Heart left ventricle (tissue), 16 donors: ENCODE results near the gene RBM41. TPM values are rescaled to one million over a fixed set of nuclear protein-coding genes. Genes with fewer than 3 reads are reported as not detected.

Source experiments
- ATAC-seq, 4 donors: fragments of 200-7000 bp; cut with Tn5 transposase; one replicate each; pipeline ENCODE4 v1.9.1; 2020 to 2022; ENCODE audit warnings: moderate library complexity in 4 of 4, mild to moderate bottlenecking in 3 of 4, moderate number of reproducible peaks in 1 of 4
- DNase-seq, 5 donors: peaks; one replicate each; pipeline ENCODE4 v3.0.0-alpha.2; 2020
- H3K27ac ChIP-seq, 12 donors: fragments of 200-600 bp; sonication (generic) in 4 of 12; one replicate each; pipeline versions ENCODE4 v1.5.0 to v1.8.0; 2016 to 2022; ENCODE audit warnings: mild to moderate bottlenecking in 2 of 12
- H3K27me3 ChIP-seq, 9 donors: fragments of 200-600 bp; sonication (generic) in 2 of 9; one replicate each; pipeline versions ENCODE4 v1.5.1 to v1.8.0; 2016 to 2022; ENCODE audit warnings: mild to moderate bottlenecking in 3 of 9
- H3K36me3 ChIP-seq, 9 donors: fragments of 200-600 bp; sonication (generic) in 2 of 9; one replicate each; pipeline versions ENCODE4 v1.5.0 to v1.8.0; 2018 to 2022; ENCODE audit warnings: mild to moderate bottlenecking in 2 of 9
- H3K4me1 ChIP-seq, 12 donors: fragments of 200-600 bp; sonication (generic) in 4 of 12; one replicate each; pipeline versions ENCODE4 v1.5.0 to v1.8.0; 2016 to 2022; ENCODE audit warnings: mild to moderate bottlenecking in 3 of 12
- H3K4me3 ChIP-seq, 12 donors: fragments of 200-600 bp; sonication (generic) in 4 of 12; one replicate each; pipeline versions ENCODE4 v1.5.0 to v1.8.0; 2017 to 2022; ENCODE audit warnings: mild to moderate bottlenecking in 9 of 12, moderate library complexity in 4 of 12
- H3K9me3 ChIP-seq, 12 donors: fragments of 200-600 bp; sonication (generic) in 4 of 12; one replicate each; pipeline versions ENCODE4 v1.5.0 to v1.8.0; 2016 to 2022; ENCODE audit warnings: mild to moderate bottlenecking in 1 of 12
- CTCF ChIP-seq, 12 donors: fragments of 200-600 bp; sonication (generic) in 4 of 12; IDR thresholded peaks; one replicate each; pipeline versions ENCODE4 v1.5.0 to v1.8.0; 2018 to 2022; ENCODE audit warnings: antibody characterized with exemption in 12 of 12, mild to moderate bottlenecking in 5 of 12
- POLR2A ChIP-seq, 2 donors: fragments of 450-650 bp; IDR thresholded peaks; one replicate each; pipeline ENCODE4 v1.6.1; 2017; ENCODE audit warnings: antibody characterized with exemption in 2 of 2, mild to moderate bottlenecking in 2 of 2, moderate library complexity in 2 of 2
- WGBS, 4 donors: extraction: QIAGEN DNeasy Blood & Tissue Kit in 2 of 4; methylation state at CpG; one replicate each; pipeline versions ENCODE4 v1.1.5 to v1.1.7; 2013 to 2018; 5-methylcytosine and 5-hydroxymethylcytosine counted together
- intact Hi-C, 10 donors: fragments of 100-400 bp; cut with DNase I; formaldehyde crosslinking; loops; one replicate each; pipeline versions ENCODE4 v1.11.1 to v1.14.2; 2022
- polyA plus RNA-seq, 2 donors: library from polyadenylated mRNA; stranded (reverse); fragments of 200-250 nt; gene quantifications; one replicate each; pipeline ENCODE4 v1.2.3, GENCODE V29; 2013
- total RNA-seq, 9 donors: library from RNA; depleted of rRNA in 2 of 9; stranded (reverse); fragments of >200 nt in 2 of 9; fragmentation: NEBNext Ultra II Directional in 3 of 9; extraction: Animal tissue kit (Norgen Biotek cat#: 25700) in 3 of 9; gene quantifications; one replicate each; pipeline versions ENCODE4 v1.1.0 to v1.2.4, GENCODE V29; 2016 to 2023
- donor health status: ischemic (EF 13 %, LVEDD 7.1; RV severe dilation, severe dysfunction).
- donor health status: healthy with polysubstance abuse.
- donor health status: DM: no; HTN: yes; CAD: no.
- donor health status: DM: no; HTN: no; CAD: no.
- donor health status: ischemic (EF 25% LVEDD 6.9; RV normal size, moderate dysfunction).
- donor health status: ischemic (EF 25% LVEDD 5.7; RV mildly dilated, moderate dysfunction).
- donor health status: healthy.
- donor health status: DM: yes; HTN: yes; CAD: no.
- donor health status: ischemic (EF 35%, LVEDD 5.7; RV mildly dilated, moderate dysfunction).
- donor health status: nonischemic (EF 11% LVEDD 7.7; RV severe dilation, severe dysfunction).
- donor health status: DM: yes; HTN: yes; CAD: no.
- donor health status: PGD.
- donor health status: ischemic (EF 29% LVEDD 5.4; RV normal size, mild dysfunction).
- donor health status: nonischemic (EF 23%, LVEDD 6.1; RV moderate dilation, normal function).

Gene RBM41
- total and polyA plus RNA-seq, 11 donors = 3.6 to 17.7 (median 11.9) TPM

GRCh38 chrX:107050195-107050709 lies 68.4 kb downstream of the RBM41 start:
- ATAC-seq = no peak

DNA sequence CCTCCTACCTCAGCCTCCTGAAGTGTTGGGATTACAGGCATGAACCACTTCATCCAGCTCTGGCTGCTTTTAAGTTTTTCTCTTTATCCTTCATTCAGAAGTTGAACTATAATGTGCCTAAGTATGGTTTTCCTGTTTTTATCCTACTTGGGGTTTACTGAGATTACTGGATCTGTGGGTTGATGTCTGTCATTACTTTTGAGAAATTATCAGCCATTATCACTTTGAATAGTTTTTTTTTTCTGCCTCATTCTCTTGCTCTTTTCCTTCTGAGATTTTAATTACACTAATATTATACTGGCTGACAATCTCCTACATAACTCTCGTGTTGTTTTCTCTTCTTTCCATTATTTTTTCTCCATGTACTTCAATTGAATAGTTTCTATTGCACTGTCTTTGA lies 71.0 kb downstream of the RBM41 start:
- H3K27me3 ChIP-seq = peaks cover 0 to 28% (median 0%) of the 10 kb centered on the region in 9 donors
- no peak overlapping the region for H3K27ac ChIP-seq
- H3K4me1 ChIP-seq = no peaks in the 10 kb centered on the region
- DNase-seq (no peak), ATAC-seq (no peak)
- TF ChIP-seq CTCF (IDR thresholded peaks at IDR 0.05) (no peak), POLR2A (IDR thresholded peaks at IDR 0.05) (no peak)
- H3K36me3 ChIP-seq = no peaks in the 10 kb centered on the region
- WGBS, 4 donors = 37 to 62% (median 44%) methylated on average over 1 of the region's 1 CpG
- no peaks in the 10 kb centered on the region for H3K9me3 ChIP-seq
- intact Hi-C loops = no loop called here
- no peak overlapping the region for H3K4me3 ChIP-seq

More at GRCh38 chrX:107050195-107050709, 68.4 kb downstream of the RBM41 start:
- peaks cover 0 to 6% (median 0%) of the 10 kb centered on the region in 12 donors for H3K9me3 ChIP-seq
- no peak overlapping the region for H3K4me3 ChIP-seq
- H3K4me1 ChIP-seq = no peaks in the 10 kb centered on the region
- no peaks in the 10 kb centered on the region for H3K36me3 ChIP-seq
- intact Hi-C loops = no loop called here
- no peak overlapping the region for H3K27ac ChIP-seq
- no peak for TF ChIP-seq POLR2A (IDR thresholded peaks at IDR 0.05)
- TF ChIP-seq CTCF (IDR thresholded peaks at IDR 0.05) = no peak
- WGBS, 4 donors = 54 to 68% (median 64%) methylated on average over 6 of the region's 6 CpGs
- peaks cover 0 to 28% (median 0%) of the 10 kb centered on the region in 9 donors for H3K27me3 ChIP-seq
- no peak for DNase-seq

DNA sequence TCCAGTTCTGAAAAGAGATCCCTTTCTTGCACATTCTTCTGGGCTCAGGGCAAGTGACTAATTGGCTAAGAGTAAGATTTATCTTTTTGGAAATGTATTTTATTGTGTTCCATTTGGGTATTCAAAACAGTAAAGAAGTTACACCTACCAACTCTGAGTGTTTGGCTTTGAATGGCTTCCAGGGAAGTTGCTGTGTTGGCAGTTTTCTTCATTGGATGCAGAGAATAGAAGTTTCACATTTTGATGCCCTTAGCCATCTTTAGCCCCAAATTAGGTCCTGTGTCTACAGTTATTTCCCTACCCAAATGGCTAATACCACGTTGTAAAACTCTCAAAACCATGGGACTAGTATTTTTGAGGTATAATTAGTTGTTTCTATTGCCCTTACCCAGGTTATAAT lies 88.9 kb downstream of the RBM41 start:
- H3K27me3 ChIP-seq = peaks cover 0 to 38% (median 0%) of the 10 kb centered on the region in 9 donors
- no peak overlapping the region for H3K27ac ChIP-seq
- H3K9me3 ChIP-seq = no peaks in the 10 kb centered on the region
- H3K4me3 ChIP-seq = no peak overlapping the region
- no peak for ATAC-seq
- no peaks in the 10 kb centered on the region for H3K4me1 ChIP-seq
- DNase-seq = no peak
- no peaks in the 10 kb centered on the region for H3K36me3 ChIP-seq
- no peak for TF ChIP-seq CTCF (IDR thresholded peaks at IDR 0.05)
- no peak for TF ChIP-seq POLR2A (IDR thresholded peaks at IDR 0.05)
- intact Hi-C loops = loop anchor here in 4 of 10 donors (5.0 to 10.0 kb wide), 3 partner anchors 755 to 868 kb away; no protein-coding TSS in a partner anchor
- WGBS, 4 donors = 25 to 82% (median 56%) methylated on average over 1 of the region's 1 CpG

DNA sequence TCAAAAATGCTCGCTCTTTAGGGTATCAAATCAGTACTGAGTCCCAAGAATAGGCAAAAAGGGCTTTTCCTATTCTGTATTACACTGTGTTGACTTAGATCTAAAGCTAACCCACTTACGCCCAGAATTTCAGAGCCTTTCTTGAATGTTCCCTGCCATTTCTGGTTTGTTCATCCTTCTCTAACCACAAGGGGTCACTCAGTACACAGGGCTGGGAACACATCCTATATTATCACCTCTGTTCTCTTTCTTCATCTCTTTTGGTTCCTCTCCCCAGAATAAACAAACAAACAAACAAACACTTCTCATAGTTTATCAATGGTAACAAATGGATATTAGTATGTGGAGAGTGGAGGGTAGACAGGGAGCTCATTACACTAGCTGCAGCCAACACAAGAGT lies 93.1 kb downstream of the RBM41 start:
- DNase-seq = no peak
- no peaks in the 10 kb centered on the region for H3K4me1 ChIP-seq
- H3K9me3 ChIP-seq = no peaks in the 10 kb centered on the region
- WGBS, 4 donors = 30 to 35% (median 33%) methylated on average over 2 of the region's 2 CpGs
- intact Hi-C loops = loop anchor here in 4 of 10 donors (5.0 to 10.0 kb wide), 3 partner anchors 759 to 872 kb away; no protein-coding TSS in a partner anchor
- no peak overlapping the region for H3K4me3 ChIP-seq
- TF ChIP-seq CTCF (IDR thresholded peaks at IDR 0.05) (peak in 11 of 12 donors; percentile 27 to 53 (median 35)), POLR2A (IDR thresholded peaks at IDR 0.05) (no peak)
- H3K27me3 ChIP-seq = peaks cover 0 to 21% (median 0%) of the 10 kb centered on the region in 9 donors
- H3K36me3 ChIP-seq = no peaks in the 10 kb centered on the region
- H3K27ac ChIP-seq = no peak overlapping the region
- ATAC-seq = peak in 1 of 4 donors; percentile 50
